HAP-1 (cell line): ENCODE measurements around the gene JSRP1.

Experiments used
- DNase-seq, 2 experiments: peaks; one replicate each; pipeline ENCODE4 v3.0.0-alpha.2; 2016 to 2020; ENCODE audit warnings: low spot score in 2 of 2
- H3K27me3 ChIP-seq: fragments of 250-450 bp; sonication (Bioruptor Pico); 2 replicates; pipeline ENCODE4 v1.5.1; 2020; ENCODE audit warnings: low read depth, mild to moderate bottlenecking, moderate library complexity
- H3K36me3 ChIP-seq: fragments of 250-450 bp; sonication (Bioruptor Pico); replicated peaks from 2 replicates; pipeline ENCODE4 v1.5.1; 2020; ENCODE audit warnings: mild to moderate bottlenecking
- H3K4me1 ChIP-seq: fragments of 250-450 bp; sonication (Bioruptor Pico); 2 replicates; pipeline ENCODE4 v1.5.1; 2020; ENCODE audit warnings: mild to moderate bottlenecking
- H3K4me3 ChIP-seq: fragments of 250-450 bp; sonication (Bioruptor Pico); 2 replicates; pipeline ENCODE4 v1.5.1; 2020; ENCODE audit warnings: mild to moderate bottlenecking, moderate library complexity
- H3K9me3 ChIP-seq: fragments of 250-450 bp; sonication (Bioruptor Pico); 2 replicates; pipeline ENCODE4 v1.5.1; 2020; ENCODE audit warnings: mild to moderate bottlenecking, moderate library complexity
- in situ Hi-C: fragments of 300-500 bp; cut with MboI; formaldehyde crosslinking; loops from 3 replicates; pipeline ENCODE4 v1.14.3; 2020; ENCODE audit warnings: low sequenced_read_pairs, inconsistent platforms, mixed read lengths

Gene JSRP1

DNA sequence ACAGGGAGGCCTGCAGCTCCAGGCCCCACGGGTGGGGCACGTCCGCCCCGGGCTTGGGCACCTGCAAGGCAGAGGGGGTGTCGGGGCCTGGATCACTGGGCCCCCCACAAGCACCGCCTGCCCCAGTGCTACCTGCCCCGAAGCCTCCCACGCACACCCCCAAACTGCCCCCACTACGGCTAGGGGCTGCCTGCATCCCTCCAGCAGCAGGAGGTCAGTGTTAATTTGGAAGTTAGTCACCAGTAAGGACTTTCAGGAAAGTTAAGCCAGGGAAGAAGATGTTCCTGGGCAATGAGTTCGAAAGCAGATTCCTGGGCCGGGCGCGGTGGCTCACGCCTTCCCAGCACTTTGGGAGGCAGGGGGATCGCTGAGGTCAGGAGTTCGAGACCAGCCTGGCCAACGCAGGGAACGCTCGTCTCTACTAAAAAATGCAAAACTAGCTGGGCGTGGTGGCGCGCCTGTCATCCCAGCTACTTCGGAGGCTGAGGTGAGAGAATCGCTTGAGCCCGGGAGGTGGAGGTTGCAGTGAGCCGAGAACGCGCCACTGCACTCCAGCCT, 20.3 kb upstream of the JSRP1 start:
- Histone ChIP-seq H3K4me1 (peaks cover 15% of the 10 kb centered on the region), H3K4me3 (no peak overlapping the region)
- in situ Hi-C loops = no loop called here

DNA sequence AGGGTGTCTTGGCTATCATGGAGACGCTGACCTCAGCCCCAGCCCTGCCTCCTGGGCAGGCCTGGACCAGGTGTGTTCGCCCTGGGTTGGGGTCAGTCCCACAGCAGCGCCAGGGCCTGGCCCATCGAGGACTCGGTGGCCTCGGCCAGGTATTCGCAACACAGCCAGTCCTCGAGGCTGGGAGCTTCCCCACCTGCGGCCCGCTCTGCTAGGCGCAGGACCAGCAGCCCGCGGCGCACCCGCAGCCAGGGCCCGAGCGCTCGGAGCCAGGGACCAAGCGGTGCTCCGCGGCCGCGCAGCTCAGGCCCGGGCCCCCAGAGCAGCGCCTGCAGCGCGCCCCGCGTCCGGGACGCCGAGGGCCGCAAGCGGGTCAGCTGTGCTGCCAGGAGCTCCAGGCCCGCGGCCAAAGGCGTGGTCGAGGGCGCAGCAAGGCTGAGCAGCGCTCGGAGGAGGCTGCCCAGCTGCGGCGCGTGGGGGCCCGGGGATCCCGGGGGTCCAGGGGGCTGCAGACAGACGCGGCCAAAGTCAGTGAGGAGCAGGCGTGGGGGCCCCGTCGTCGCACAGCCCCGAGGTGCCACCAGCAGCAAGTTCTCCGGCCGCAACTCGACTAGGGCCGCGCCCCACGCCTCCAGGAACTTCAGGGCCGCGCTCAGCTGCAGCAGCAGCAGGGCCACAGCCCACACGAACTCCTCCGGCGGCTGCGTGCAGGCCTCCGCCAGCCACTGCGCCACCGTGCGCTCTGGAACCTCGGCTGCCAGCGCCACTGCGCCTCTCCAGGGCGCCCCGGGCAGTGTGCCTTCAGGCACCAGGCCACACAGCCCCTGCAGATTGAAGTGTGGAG, 19.6 kb upstream of the JSRP1 start:
- in situ Hi-C loops = no loop called here
- Histone ChIP-seq H3K4me1 (peaks cover 15% of the 10 kb centered on the region), H3K36me3 (peaks cover 33% of the 10 kb centered on the region), H3K4me3 (no peak overlapping the region), H3K9me3 (no peaks in the 10 kb centered on the region), H3K27me3 (no peaks in the 10 kb centered on the region)
- no peak for DNase-seq

More for the DNA sequence above, 20.3 kb upstream of the JSRP1 start:
- Histone ChIP-seq H3K36me3 (peaks cover 27% of the 10 kb centered on the region), H3K27me3 (no peaks in the 10 kb centered on the region), H3K9me3 (no peaks in the 10 kb centered on the region)
- no peak for DNase-seq

- in situ Hi-C loops = loop anchor here (5.0 kb wide), 1 partner anchor 38 kb away; the partner anchor contains the start of genes PLEKHJ1 and SF3A2
- DNase-seq = peak; percentile 55 to 84
- H3K9me3 ChIP-seq = no peaks in the 10 kb centered on the region
- peaks cover 38% of the 10 kb centered on the region for H3K36me3 ChIP-seq
- no peak overlapping the region for H3K4me3 ChIP-seq
- H3K4me1 ChIP-seq = peaks cover 15% of the 10 kb centered on the region
- H3K27me3 ChIP-seq = no peaks in the 10 kb centered on the region
Measured at GRCh38 chr19:2274931-2275535, 18.8 kb upstream of the JSRP1 start.

GRCh38 chr19:2274185-2274711, 18.0 kb upstream of the JSRP1 start:
- Histone ChIP-seq H3K4me3 (peak overlapping the region; percentile 99), H3K27me3 (no peaks in the 10 kb centered on the region), H3K36me3 (peaks cover 44% of the 10 kb centered on the region), H3K9me3 (no peaks in the 10 kb centered on the region), H3K4me1 (peaks cover 15% of the 10 kb centered on the region)
- peak in 1 of 2 experiments; percentile 1 for DNase-seq
- in situ Hi-C loops = loop anchor here (5.0 kb wide), 1 partner anchor 37 kb away; the partner anchor contains the start of genes PLEKHJ1 and SF3A2

DNA sequence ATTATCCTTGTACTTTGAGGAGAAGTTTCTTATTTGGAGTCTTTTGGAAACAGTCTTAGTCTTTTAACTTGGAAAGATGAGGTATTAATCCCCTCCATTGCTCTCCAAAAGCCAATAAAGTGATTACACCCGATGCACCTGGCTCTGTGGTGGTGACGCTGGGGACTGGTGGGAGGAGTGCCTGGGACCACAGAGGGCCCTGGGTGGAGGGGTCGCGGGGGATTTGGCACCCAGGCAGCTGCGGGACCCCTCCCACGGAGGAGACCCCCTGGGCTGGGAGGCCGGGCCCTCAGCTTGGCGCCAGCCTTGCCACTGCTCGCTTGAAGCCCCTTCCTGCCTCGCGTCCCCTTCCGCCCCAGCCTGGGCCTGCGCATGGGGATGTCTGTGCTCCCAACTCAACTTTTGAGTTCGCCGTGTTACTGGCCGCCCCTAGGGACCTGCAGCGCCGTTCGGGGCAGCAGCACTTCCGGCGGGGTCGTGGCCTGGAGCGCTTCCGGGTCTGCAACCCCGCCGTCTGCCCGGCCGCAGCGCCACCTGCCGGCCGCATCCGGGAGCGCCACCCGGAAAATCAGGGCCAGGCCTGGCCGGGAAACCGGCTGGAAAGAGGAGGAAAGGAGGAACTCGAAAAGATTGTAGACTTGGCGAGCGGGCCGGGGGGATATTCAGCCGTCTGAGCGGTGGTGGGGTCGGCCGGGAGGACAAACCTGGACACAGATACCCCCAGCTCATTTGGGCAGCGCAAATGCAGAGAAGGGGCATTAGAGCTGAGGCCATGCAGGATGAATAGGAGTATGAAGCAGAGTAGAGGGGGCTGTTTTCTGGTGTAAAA, 17.4 kb upstream of the JSRP1 start:
- in situ Hi-C loops = loop anchor here (5.0 kb wide), 1 partner anchor 36 kb away; the partner anchor contains the start of genes PLEKHJ1 and SF3A2
- peaks cover 15% of the 10 kb centered on the region for H3K4me1 ChIP-seq
- H3K9me3 ChIP-seq = no peaks in the 10 kb centered on the region
- peak; percentile 92 to 96 for DNase-seq
- no peaks in the 10 kb centered on the region for H3K27me3 ChIP-seq
- peak overlapping the region; percentile 99 for H3K4me3 ChIP-seq
- peaks cover 44% of the 10 kb centered on the region for H3K36me3 ChIP-seq

GRCh38 chr19:2271234-2272103, 15.3 kb upstream of the JSRP1 start:
- peaks cover 44% of the 10 kb centered on the region for H3K36me3 ChIP-seq
- H3K4me3 ChIP-seq = peak overlapping the region; percentile 99
- no peaks in the 10 kb centered on the region for H3K27me3 ChIP-seq
- peaks cover 15% of the 10 kb centered on the region for H3K4me1 ChIP-seq
- H3K9me3 ChIP-seq = no peaks in the 10 kb centered on the region
- in situ Hi-C loops = loop anchor here (5.0 kb wide), 1 partner anchor 34 kb away; the partner anchor contains the start of genes PLEKHJ1 and SF3A2
- peak in 1 of 2 experiments; percentile 7 for DNase-seq

- H3K4me1 ChIP-seq = peaks cover 15% of the 10 kb centered on the region
- in situ Hi-C loops = loop anchor here (5.0 kb wide), 1 partner anchor 33 kb away; the partner anchor contains the start of genes PLEKHJ1 and SF3A2
- H3K4me3 ChIP-seq = peak overlapping the region; percentile 99
- H3K27me3 ChIP-seq = no peaks in the 10 kb centered on the region
- peaks cover 44% of the 10 kb centered on the region for H3K36me3 ChIP-seq
- H3K9me3 ChIP-seq = no peaks in the 10 kb centered on the region
- peak; percentile 23 to 70 for DNase-seq
Measured at GRCh38 chr19:2270423-2271233, 14.4 kb upstream of the JSRP1 start.

GRCh38 chr19:2270157-2270422, 13.9 kb upstream of the JSRP1 start:
- Histone ChIP-seq H3K27me3 (no peaks in the 10 kb centered on the region), H3K36me3 (peaks cover 44% of the 10 kb centered on the region), H3K4me3 (peak overlapping the region; percentile 99), H3K4me1 (peaks cover 15% of the 10 kb centered on the region), H3K9me3 (no peaks in the 10 kb centered on the region)
- peak; percentile 3 to 59 for DNase-seq
- in situ Hi-C loops = loop anchor here (5.0 kb wide), 1 partner anchor 33 kb away; the partner anchor contains the start of genes PLEKHJ1 and SF3A2

DNA sequence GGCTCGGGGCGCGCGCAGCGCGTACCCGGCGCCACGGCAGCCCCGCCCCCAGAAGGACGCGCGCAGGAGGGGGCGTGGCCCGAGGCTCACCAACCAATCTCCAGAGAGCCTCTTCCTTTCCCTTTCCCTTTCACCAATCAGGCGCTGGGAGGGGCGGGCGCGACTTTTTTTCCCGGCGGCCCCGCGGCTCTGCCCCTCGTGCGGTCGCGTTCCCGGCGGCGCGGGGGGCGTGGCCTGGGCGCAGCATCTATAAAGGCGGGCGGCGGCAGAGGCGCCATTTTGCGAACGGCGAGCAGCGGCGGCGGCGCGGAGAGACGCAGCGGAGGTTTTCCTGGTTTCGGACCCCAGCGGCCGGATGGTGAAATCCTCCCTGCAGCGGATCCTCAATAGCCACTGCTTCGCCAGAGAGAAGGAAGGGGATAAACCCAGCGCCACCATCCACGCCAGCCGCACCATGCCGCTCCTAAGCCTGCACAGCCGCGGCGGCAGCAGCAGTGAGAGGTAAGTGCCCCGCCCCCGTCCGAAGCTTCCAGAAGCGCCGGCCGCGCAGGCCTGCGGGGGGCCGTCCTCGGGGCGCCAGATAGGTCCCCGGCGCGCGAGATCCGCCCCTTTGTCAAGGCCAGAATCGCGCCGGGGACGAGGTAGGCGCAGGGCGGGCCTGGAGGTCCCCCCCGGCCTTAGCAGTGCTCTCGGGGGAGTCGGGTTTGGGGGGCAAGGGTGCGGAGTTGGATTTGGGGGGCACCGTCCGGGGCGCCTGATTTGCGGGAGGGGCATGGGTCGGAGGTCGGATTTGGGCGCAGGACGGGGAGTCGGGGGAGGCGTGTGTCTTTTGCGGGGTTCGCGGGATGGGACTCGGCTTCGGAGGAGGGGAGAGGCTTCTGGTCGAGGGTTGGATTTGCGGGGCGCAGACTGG, 13.3 kb upstream of the JSRP1 start:
- H3K9me3 ChIP-seq = no peaks in the 10 kb centered on the region
- DNase-seq = peak; percentile 95 to 98
- H3K27me3 ChIP-seq = no peaks in the 10 kb centered on the region
- peak overlapping the region; percentile 99 for H3K4me3 ChIP-seq
- peaks cover 44% of the 10 kb centered on the region for H3K36me3 ChIP-seq
- in situ Hi-C loops = loop anchor here (5.0 kb wide), 1 partner anchor 32 kb away; the partner anchor contains the start of genes PLEKHJ1 and SF3A2
- H3K4me1 ChIP-seq = peaks cover 15% of the 10 kb centered on the region

- no peak for DNase-seq
- Histone ChIP-seq H3K4me1 (peaks cover 15% of the 10 kb centered on the region), H3K27me3 (no peaks in the 10 kb centered on the region), H3K4me3 (peak overlapping the region; percentile 99), H3K9me3 (no peaks in the 10 kb centered on the region), H3K36me3 (peaks cover 38% of the 10 kb centered on the region)
- in situ Hi-C loops = no loop called here
Measured at GRCh38 chr19:2268861-2269243, 12.6 kb upstream of the JSRP1 start.

- peaks cover 15% of the 10 kb centered on the region for H3K4me1 ChIP-seq
- no peaks in the 10 kb centered on the region for H3K27me3 ChIP-seq
- H3K4me3 ChIP-seq = peak overlapping the region; percentile 99
- no peak for DNase-seq
- in situ Hi-C loops = no loop called here
- H3K9me3 ChIP-seq = no peaks in the 10 kb centered on the region
- peaks cover 37% of the 10 kb centered on the region for H3K36me3 ChIP-seq
Measured at GRCh38 chr19:2268480-2268830, 12.2 kb upstream of the JSRP1 start.
